Measurements from ENCODE around the gene HCFC1. TPM values are rescaled to one million over a fixed set of nuclear protein-coding genes. Genes with fewer than 3 reads are reported as not detected.
A peak's percentile ranks its signal among the peaks of the same experiment; 100 is the strongest.

HCFC1 gene
- total RNA-seq, 1 experiment from 2014 or later: 77.7 TPM

DNA sequence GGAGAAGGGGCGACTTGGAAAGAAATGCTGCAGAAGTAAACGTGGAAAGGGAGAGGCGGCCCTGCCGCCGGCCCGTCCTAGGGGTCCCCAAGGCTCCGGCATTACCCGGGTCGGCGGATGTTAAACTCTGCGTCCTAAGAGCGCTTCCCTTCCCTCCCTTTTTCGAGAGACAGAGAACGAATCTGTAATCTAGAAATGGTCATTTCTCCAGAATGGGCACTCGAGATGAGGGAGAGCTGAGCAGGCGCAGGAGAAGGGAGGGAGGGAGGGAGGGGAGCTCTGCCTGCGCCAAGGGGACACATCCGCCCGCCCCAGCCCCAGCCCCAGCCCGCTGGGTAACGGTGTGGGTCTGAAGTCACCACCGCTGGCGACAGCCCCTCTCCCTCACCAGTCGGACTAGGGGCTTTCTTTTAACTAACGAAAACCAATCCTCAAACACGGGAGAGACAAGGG is 1.7 kb downstream of the HCFC1 start:
- no peak for DNase-seq
- CTCF ChIA-PET: interaction anchor here (0.5 to 1.0 kb wide), 3 partner anchors 11 to 83 kb away, joined by 3 to 6 read pairs (median 6); no protein-coding TSS in a partner anchor
- BruUV-seq (replicated peaks): no TSS peak
- peak overlapping the region; percentile 89 for H3K4me3 Mint-ChIP-seq (ENCODE audit: low read depth, unreplicated experiment)
- H3K9me3 Mint-ChIP-seq (ENCODE audit: low read depth, unreplicated experiment): no peaks in the 10 kb centered on the region
- H3K4me1 Mint-ChIP-seq (ENCODE audit: low read depth, unreplicated experiment): peaks cover 34% of the 10 kb centered on the region
- peak overlapping the region; percentile 77 for H3K27ac Mint-ChIP-seq (ENCODE audit: unreplicated experiment)
- H3K27me3 Mint-ChIP-seq (ENCODE audit: unreplicated experiment): no peaks in the 10 kb centered on the region
- intact Hi-C loops (cut with micrococcal nuclease; ENCODE audit: unreplicated experiment): no loop called here
- H3K36me3 Mint-ChIP-seq (ENCODE audit: insufficient read depth, unreplicated experiment): peaks cover 64% of the 10 kb centered on the region
- TF ChIP-seq, protein P1, sequence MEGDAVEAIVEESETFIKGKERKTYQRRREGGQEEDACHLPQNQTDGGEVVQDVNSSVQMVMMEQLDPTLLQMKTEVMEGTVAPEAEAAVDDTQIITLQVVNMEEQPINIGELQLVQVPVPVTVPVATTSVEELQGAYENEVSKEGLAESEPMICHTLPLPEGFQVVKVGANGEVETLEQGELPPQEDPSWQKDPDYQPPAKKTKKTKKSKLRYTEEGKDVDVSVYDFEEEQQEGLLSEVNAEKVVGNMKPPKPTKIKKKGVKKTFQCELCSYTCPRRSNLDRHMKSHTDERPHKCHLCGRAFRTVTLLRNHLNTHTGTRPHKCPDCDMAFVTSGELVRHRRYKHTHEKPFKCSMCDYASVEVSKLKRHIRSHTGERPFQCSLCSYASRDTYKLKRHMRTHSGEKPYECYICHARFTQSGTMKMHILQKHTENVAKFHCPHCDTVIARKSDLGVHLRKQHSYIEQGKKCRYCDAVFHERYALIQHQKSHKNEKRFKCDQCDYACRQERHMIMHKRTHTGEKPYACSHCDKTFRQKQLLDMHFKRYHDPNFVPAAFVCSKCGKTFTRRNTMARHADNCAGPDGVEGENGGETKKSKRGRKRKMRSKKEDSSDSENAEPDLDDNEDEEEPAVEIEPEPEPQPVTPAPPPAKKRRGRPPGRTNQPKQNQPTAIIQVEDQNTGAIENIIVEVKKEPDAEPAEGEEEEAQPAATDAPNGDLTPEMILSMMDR (IDR thresholded peaks at IDR 0.05; ENCODE audit: unreplicated experiment): no peak

DNA sequence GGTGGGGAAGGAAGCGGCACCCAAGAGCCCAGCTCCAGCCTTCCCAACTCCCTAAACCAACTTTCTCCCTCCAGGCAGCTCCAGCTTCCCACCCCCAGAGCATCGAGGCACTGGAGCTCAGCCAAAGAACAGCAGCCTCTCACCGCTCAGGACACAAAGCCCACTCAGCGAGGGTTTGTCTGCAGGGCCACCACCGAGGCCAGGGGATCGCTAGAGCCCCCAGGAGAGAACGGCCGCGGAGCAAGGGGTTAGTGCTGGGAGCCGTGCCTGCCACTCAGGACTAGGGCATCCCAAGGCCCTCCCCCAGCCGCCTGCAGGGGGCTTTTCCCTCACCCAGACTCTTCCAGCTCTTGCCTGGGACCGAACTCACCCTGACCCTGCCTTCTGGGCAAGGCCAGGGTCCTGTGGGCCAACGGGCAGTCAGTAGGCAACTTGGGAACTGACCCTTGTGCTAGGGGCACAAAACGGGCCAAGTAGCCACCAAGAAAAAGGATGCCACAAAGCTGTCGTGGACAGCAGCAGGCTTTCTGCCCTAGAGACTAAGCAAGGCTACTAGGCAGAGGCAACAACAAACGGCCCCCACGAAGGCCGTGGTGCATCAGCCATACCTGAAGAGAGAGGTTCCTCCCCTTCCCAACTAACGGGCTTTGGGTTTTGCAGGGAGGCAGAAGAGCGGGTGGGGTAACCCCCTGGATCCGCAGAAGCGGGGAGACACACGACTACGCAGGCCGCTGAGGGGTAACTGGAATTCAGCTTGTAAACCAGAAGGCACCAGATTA is 2.3 kb downstream of the HCFC1 start:
- Mint-ChIP-seq H3K9me3 (ENCODE audit: low read depth, unreplicated experiment) (no peaks in the 10 kb centered on the region), H3K4me1 (ENCODE audit: low read depth, unreplicated experiment) (peaks cover 29% of the 10 kb centered on the region), H3K27ac (ENCODE audit: unreplicated experiment) (peak overlapping the region; percentile 77), H3K27me3 (ENCODE audit: unreplicated experiment) (no peaks in the 10 kb centered on the region), H3K4me3 (ENCODE audit: low read depth, unreplicated experiment) (peak overlapping the region; percentile 89), H3K36me3 (ENCODE audit: insufficient read depth, unreplicated experiment) (peaks cover 64% of the 10 kb centered on the region)
- TF ChIP-seq, protein P1 (IDR thresholded peaks at IDR 0.05; ENCODE audit: unreplicated experiment): no peak
- CTCF ChIA-PET: interaction anchor here (0.5 to 1.0 kb wide), 2 partner anchors 12 to 43 kb away, joined by 3 to 6 read pairs; no protein-coding TSS in a partner anchor
- no peak for DNase-seq
- intact Hi-C loops (cut with micrococcal nuclease; ENCODE audit: unreplicated experiment): no loop called here
- no TSS peak for BruUV-seq (replicated peaks)

DNA sequence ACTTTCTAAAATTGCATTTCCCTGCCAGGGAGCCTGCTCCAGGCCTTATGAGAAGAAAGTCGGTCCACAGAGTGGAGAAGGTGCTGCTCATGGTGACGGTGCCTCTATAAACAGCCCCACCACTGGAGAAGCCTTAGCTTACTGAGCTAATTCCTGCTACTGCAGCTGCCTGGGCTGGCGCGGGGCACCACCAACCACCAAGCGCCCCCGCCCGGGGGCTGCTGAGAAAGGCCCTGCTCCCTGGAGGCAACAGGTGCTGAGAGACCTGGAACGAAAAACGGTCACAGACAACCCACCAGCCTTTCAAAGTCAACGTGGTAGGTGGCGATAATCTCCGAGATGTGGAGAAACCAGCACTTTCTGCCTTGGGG is 2.9 kb downstream of the HCFC1 start:
- Mint-ChIP-seq H3K27me3 (ENCODE audit: unreplicated experiment) (no peaks in the 10 kb centered on the region), H3K27ac (ENCODE audit: unreplicated experiment) (no peak overlapping the region), H3K4me3 (ENCODE audit: low read depth, unreplicated experiment) (peak overlapping the region; percentile 89), H3K4me1 (ENCODE audit: low read depth, unreplicated experiment) (peaks cover 23% of the 10 kb centered on the region), H3K9me3 (ENCODE audit: low read depth, unreplicated experiment) (no peaks in the 10 kb centered on the region), H3K36me3 (ENCODE audit: insufficient read depth, unreplicated experiment) (peaks cover 59% of the 10 kb centered on the region)
- no peak for DNase-seq
- TF ChIP-seq, protein P1 (IDR thresholded peaks at IDR 0.05; ENCODE audit: unreplicated experiment): no peak
- BruUV-seq (replicated peaks): no TSS peak
- CTCF ChIA-PET: no interaction called here
- intact Hi-C loops (cut with micrococcal nuclease; ENCODE audit: unreplicated experiment): no loop called here

DNA sequence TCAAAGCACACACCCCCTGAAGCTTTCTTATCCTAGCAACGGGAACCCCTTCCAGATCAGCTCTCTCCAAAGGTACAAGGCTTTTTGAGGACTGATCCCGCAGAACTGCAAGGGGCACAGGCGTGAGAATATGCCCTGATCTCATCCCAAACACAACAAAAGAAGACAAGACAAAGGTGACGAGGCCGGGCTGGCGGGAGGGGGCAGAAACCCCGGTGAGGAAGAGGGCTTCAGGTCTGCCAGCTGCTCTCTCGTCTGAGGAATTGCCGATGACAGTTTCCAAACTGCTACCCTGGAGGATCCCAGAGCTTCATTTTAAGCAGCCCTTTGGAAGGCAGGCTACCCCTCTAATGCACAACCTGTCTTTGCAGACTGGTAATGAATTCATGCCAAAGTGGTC is 3.4 kb downstream of the HCFC1 start:
- intact Hi-C loops (cut with micrococcal nuclease; ENCODE audit: unreplicated experiment): no loop called here
- TF ChIP-seq, protein P1 (IDR thresholded peaks at IDR 0.05; ENCODE audit: unreplicated experiment): no peak
- BruUV-seq (replicated peaks): no TSS peak
- H3K4me1 Mint-ChIP-seq (ENCODE audit: low read depth, unreplicated experiment): peaks cover 23% of the 10 kb centered on the region
- CTCF ChIA-PET: no interaction called here
- DNase-seq: no peak
- peaks cover 56% of the 10 kb centered on the region for H3K36me3 Mint-ChIP-seq (ENCODE audit: insufficient read depth, unreplicated experiment)
- H3K4me3 Mint-ChIP-seq (ENCODE audit: low read depth, unreplicated experiment): peak overlapping the region; percentile 42
- no peaks in the 10 kb centered on the region for H3K27me3 Mint-ChIP-seq (ENCODE audit: unreplicated experiment)
- no peak overlapping the region for H3K27ac Mint-ChIP-seq (ENCODE audit: unreplicated experiment)
- no peaks in the 10 kb centered on the region for H3K9me3 Mint-ChIP-seq (ENCODE audit: low read depth, unreplicated experiment)
